SK-N-SH treated with all-trans-retinoic acid at 6 μM for 48 hours (cell line): ENCODE results near the gene AP2B1.

Experiments used
- CSDC2 ChIP-seq: fragments of 250-450 bp; sonication (Bioruptor Pico); IDR thresholded peaks from 2 replicates; pipeline ENCODE4 v1.5.0; 2020; ENCODE audit warnings: mild to moderate bottlenecking, moderate library complexity
- ESRRG ChIP-seq: fragments of 250-450 bp; sonication (Bioruptor Pico); IDR thresholded peaks from 2 replicates; pipeline ENCODE4 v1.6.1; 2021; ENCODE audit warnings: mild to moderate bottlenecking
- ISL1 ChIP-seq: fragments of 250-450 bp; sonication (Bioruptor Pico); IDR thresholded peaks from 2 replicates; pipeline ENCODE4 v2.1.2; 2022; ENCODE audit warnings: mild to moderate bottlenecking, moderate library complexity
- RARB ChIP-seq: fragments of 250-450 bp; sonication (Bioruptor Pico); IDR thresholded peaks from 2 replicates; pipeline ENCODE4 v1.8.0; 2021; ENCODE audit warnings: mild to moderate bottlenecking, moderate library complexity
- SNAI2 ChIP-seq: fragments of 250-450 bp; sonication (Bioruptor Pico); IDR thresholded peaks from 2 replicates; pipeline ENCODE4 v1.5.0; 2020; ENCODE audit warnings: mild to moderate bottlenecking, moderate library complexity
- TCF4 ChIP-seq: fragments of 250-450 bp; sonication (Bioruptor Pico); IDR thresholded peaks from 2 replicates; pipeline ENCODE4 v1.8.0; 2021; ENCODE audit warnings: mild to moderate bottlenecking, moderate library complexity, borderline replicate concordance
- TOX ChIP-seq: fragments of 250-450 bp; sonication (Bioruptor Pico); IDR thresholded peaks from 2 replicates; pipeline ENCODE4 v1.8.0; 2021; ENCODE audit warnings: mild to moderate bottlenecking, moderate library complexity, borderline replicate concordance
- ZC3H10 ChIP-seq: fragments of 250-450 bp; sonication (Bioruptor Pico); IDR thresholded peaks from 2 replicates; pipeline ENCODE4 v1.5.1; 2021; ENCODE audit warnings: mild to moderate bottlenecking, moderate library complexity
- ZFP30 ChIP-seq: fragments of 450-650 bp; formaldehyde crosslinking; IDR thresholded peaks from 2 replicates; pipeline ENCODE4 v1.5.0; 2022; ENCODE audit warnings: mild to moderate bottlenecking, moderate library complexity
- ZNF565 ChIP-seq: fragments of 450-650 bp; formaldehyde crosslinking; conservative IDR thresholded peaks from 2 replicates; pipeline ENCODE4 v1.5.0; 2020; ENCODE audit warnings: low read depth, mild to moderate bottlenecking, moderate library complexity
- TF ChIP-seq, protein P1 (sequence below): fragments of 250-450 bp; sonication (Bioruptor Pico); IDR thresholded peaks from 2 replicates; pipeline ENCODE4 v1.8.0; 2020; ENCODE audit warnings: mild to moderate bottlenecking, moderate library complexity, borderline replicate concordance
- TF ChIP-seq, protein P2 (sequence below): fragments of 250-450 bp; sonication (Bioruptor Pico); IDR thresholded peaks from 2 replicates; pipeline ENCODE4 v1.8.0; 2021; ENCODE audit warnings: low read depth, mild to moderate bottlenecking, moderate library complexity, borderline replicate concordance
- TF ChIP-seq, protein P3 (sequence below): fragments of 250-450 bp; sonication (Bioruptor Pico); IDR thresholded peaks from 2 replicates; pipeline ENCODE4 v1.5.1; 2021; ENCODE audit warnings: mild to moderate bottlenecking, moderate library complexity

GRCh38 chr17:35709874-35710273 lies 122.8 kb downstream of the AP2B1 start:
- TF ChIP-seq TCF4 (CRISPR knock-in tag) (no peak), TOX (CRISPR knock-in tag) (no peak), CSDC2 (no peak), ZFP30 (CRISPR knock-in tag) (no peak), ESRRG (CRISPR knock-in tag) (no peak), RARB (CRISPR knock-in tag) (no peak), ZNF565 (CRISPR knock-in tag) (no peak), ZC3H10 (no peak), ISL1 (CRISPR knock-in tag) (no peak), SNAI2 (CRISPR knock-in tag) (no peak)
- TF ChIP-seq, protein P1, sequence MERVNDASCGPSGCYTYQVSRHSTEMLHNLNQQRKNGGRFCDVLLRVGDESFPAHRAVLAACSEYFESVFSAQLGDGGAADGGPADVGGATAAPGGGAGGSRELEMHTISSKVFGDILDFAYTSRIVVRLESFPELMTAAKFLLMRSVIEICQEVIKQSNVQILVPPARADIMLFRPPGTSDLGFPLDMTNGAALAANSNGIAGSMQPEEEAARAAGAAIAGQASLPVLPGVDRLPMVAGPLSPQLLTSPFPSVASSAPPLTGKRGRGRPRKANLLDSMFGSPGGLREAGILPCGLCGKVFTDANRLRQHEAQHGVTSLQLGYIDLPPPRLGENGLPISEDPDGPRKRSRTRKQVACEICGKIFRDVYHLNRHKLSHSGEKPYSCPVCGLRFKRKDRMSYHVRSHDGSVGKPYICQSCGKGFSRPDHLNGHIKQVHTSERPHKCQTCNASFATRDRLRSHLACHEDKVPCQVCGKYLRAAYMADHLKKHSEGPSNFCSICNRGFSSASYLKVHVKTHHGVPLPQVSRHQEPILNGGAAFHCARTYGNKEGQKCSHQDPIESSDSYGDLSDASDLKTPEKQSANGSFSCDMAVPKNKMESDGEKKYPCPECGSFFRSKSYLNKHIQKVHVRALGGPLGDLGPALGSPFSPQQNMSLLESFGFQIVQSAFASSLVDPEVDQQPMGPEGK (CRISPR knock-in tag): no peak
- TF ChIP-seq, protein P2, sequence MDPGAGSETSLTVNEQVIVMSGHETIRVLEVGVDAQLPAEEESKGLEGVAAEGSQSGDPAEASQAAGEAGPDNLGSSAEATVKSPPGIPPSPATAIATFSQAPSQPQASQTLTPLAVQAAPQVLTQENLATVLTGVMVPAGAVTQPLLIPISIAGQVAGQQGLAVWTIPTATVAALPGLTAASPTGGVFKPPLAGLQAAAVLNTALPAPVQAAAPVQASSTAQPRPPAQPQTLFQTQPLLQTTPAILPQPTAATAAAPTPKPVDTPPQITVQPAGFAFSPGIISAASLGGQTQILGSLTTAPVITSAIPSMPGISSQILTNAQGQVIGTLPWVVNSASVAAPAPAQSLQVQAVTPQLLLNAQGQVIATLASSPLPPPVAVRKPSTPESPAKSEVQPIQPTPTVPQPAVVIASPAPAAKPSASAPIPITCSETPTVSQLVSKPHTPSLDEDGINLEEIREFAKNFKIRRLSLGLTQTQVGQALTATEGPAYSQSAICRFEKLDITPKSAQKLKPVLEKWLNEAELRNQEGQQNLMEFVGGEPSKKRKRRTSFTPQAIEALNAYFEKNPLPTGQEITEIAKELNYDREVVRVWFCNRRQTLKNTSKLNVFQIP (CRISPR knock-in tag): no peak
- TF ChIP-seq, protein P3, sequence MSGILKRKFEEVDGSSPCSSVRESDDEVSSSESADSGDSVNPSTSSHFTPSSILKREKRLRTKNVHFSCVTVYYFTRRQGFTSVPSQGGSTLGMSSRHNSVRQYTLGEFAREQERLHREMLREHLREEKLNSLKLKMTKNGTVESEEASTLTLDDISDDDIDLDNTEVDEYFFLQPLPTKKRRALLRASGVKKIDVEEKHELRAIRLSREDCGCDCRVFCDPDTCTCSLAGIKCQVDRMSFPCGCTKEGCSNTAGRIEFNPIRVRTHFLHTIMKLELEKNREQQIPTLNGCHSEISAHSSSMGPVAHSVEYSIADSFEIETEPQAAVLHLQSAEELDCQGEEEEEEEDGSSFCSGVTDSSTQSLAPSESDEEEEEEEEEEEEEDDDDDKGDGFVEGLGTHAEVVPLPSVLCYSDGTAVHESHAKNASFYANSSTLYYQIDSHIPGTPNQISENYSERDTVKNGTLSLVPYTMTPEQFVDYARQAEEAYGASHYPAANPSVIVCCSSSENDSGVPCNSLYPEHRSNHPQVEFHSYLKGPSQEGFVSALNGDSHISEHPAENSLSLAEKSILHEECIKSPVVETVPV (CRISPR knock-in tag): no peak
